Inflammatory macrophage treated with lipopolysaccharide for 1 hour (primary cell): ENCODE results near the gene MAP3K19.

Source experiments
- DNase-seq, 2 donors: peaks; one replicate each; pipeline ENCODE4 v3.0.0-alpha.2; 2020 to 2022

MAP3K19 gene

GRCh38 chr2:134919341-134920210 lies 127.7 kb downstream of the MAP3K19 start:
- DNase-seq, result peak in 1 of 2 donors; percentile 54

GRCh38 chr2:134918526-134919340 lies 128.5 kb downstream of the MAP3K19 start, which contains the start of gene CCNT2:
Gene CCNT2, plus strand, starts transcription at chr2:134918822. Its CDS starts 33 bp downstream, at chr2:134918855.
- DNase-seq, result peak; percentile 99

- no peak for DNase-seq
Measured at GRCh38 chr2:134917888-134918525, 129.2 kb downstream of the MAP3K19 start.

GRCh38 chr2:134917360-134917865 lies 129.8 kb downstream of the MAP3K19 start:
- DNase-seq, result no peak
